ENCODE results near the gene CPT1C. TPM values are rescaled to one million over a fixed set of nuclear protein-coding genes. Genes with fewer than 3 reads are reported as not detected.

CPT1C gene
- total and polyA plus RNA-seq, 2 of the 8 experiments (the other 6 are each of a cell fraction or from before 2014, with no cell fraction given) = 79.6 to 91.8 TPM

DNA sequence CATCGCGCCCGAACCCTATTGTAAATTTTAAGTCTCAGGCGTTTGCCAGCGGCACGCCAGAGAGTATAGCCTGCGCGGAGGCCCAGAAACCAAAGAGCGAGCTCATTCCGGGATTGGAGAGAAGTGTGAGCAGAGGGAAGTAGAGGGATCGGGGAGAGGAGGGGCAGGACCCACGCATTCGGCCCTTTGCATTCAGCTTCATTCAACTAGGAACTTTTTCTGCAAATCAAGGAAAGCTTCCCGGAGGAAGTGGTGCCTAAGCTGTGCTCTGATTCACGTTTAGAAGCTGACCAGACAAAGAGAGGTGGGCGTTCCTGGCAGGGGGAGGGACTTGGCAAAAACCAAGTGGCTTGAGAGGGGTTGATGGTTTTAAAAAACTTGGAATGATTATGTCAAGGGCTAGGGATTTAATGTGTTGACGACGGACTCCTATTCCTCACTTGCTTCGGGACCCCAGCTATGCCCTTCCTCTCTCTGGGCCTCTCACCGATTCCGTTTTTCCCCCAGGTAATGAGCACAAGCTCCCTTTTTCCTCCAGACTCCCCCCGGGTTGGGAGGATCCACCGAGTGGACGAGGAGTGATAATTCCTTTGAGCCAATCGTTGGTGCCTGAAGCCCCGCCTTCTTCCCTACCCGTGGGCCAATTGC lies 14.7 kb upstream of the CPT1C start (continued):
- TF ChIP-seq SIX5 (IDR thresholded peaks at IDR 0.05; ENCODE audit: low read depth, low read length) (no peak; the same call in 1 of the 2 replicates), BCL11A (IDR thresholded peaks at IDR 0.05; ENCODE audit: low read depth in 2 of 2, low read length in 2 of 2) (no peak), TAF7 (optimal IDR thresholded peaks at IDR 0.05; ENCODE audit: borderline replicate concordance, low read depth, low read length) (peak; percentile 89), TAF1 (IDR thresholded peaks at IDR 0.05; ENCODE audit: low read depth, low read length) (peak; percentile 98), TEAD4 (IDR thresholded peaks at IDR 0.05; ENCODE audit: low read depth, low read length) (no peak), POU5F1 (IDR thresholded peaks at IDR 0.05; ENCODE audit: low read depth, low read length) (no peak), POLR2A (IDR thresholded peaks at IDR 0.05; ENCODE audit: control extremely low read depth in 1 of 2, low read depth in 2 of 2, low read length in 2 of 2) (peak; percentile 97 to 98; a peak in 2 of 3 replicates), RBBP5 (IDR thresholded peaks at IDR 0.05; ENCODE audit: borderline replicate concordance, low read depth, low read length) (no peak), CBX8 (IDR thresholded peaks at IDR 0.05; ENCODE audit: borderline replicate concordance, low read depth, low read length) (no peak), YY1 (IDR thresholded peaks at IDR 0.05; ENCODE audit: low read depth, low read length) (no peak), SIN3A (conservative IDR thresholded peaks at IDR 0.05 in 1 of 2, IDR thresholded peaks at IDR 0.05 in 1 of 2; ENCODE audit: low read depth in 1 of 2, low read length in 2 of 2) (peak in 1 of 2 experiments; percentile 34; a peak in 1 of 4 replicates), TCF12 (IDR thresholded peaks at IDR 0.05; ENCODE audit: low read depth, low read length) (no peak), KDM5A (IDR thresholded peaks at IDR 0.05; ENCODE audit: low read length) (no peak), BACH1 (IDR thresholded peaks at IDR 0.05; ENCODE audit: low read length) (no peak)
- TF ChIP-seq, protein P1, sequence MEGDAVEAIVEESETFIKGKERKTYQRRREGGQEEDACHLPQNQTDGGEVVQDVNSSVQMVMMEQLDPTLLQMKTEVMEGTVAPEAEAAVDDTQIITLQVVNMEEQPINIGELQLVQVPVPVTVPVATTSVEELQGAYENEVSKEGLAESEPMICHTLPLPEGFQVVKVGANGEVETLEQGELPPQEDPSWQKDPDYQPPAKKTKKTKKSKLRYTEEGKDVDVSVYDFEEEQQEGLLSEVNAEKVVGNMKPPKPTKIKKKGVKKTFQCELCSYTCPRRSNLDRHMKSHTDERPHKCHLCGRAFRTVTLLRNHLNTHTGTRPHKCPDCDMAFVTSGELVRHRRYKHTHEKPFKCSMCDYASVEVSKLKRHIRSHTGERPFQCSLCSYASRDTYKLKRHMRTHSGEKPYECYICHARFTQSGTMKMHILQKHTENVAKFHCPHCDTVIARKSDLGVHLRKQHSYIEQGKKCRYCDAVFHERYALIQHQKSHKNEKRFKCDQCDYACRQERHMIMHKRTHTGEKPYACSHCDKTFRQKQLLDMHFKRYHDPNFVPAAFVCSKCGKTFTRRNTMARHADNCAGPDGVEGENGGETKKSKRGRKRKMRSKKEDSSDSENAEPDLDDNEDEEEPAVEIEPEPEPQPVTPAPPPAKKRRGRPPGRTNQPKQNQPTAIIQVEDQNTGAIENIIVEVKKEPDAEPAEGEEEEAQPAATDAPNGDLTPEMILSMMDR (IDR thresholded peaks at IDR 0.05; ENCODE audit: control extremely low read depth in 1 of 3, insufficient read depth in 1 of 3, low read depth in 1 of 3, low read length in 3 of 3) = no peak

Measured in H1 (cell line).